GM21367 (cell line): ENCODE data around the gene ATRNL1.

Experiments used
- ATAC-seq: cut with Tn5 transposase; IDR thresholded peaks from one replicate; pipeline ENCODE4 v1.9.1; 2021; ENCODE audit not compliant: unreplicated experiment

ATRNL1 gene

DNA sequence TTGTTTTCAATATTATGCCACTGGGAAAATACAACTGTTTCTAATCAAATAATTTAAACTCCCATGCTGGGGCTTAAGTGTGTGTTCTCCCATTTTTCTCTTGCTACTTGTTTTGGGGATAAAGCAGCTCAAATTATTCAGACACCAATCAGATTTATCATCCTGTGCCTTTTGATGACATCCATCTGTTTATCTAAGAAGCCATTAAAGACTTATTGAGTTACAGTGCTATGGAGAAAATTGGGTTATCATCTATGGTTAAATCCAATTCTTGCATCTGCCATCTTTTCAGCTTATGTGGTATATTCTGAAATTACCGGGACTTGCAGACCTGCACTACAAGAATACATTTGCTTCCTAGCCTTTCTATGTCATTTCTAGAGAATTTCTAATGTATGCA is 778.7 kb downstream of the ATRNL1 start:
- no peak for ATAC-seq

DNA sequence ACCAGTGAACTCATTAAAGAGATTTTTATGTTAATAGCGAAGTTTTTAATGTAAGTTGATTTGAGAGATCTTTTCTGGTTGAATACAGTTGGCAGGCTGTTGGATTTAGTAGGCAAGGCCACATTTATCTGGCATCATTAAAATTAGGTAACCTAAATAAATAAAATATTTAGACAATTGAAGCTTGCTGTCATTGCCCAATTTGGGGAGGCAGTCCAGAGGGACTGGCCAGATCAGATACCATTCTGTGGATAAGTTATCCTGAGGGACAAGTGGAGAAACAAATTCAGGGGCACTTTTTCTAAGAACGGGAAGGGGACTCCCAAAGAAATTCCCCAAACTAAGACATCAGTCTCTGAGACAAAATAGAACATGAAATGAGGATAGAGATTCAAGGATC is 782.0 kb downstream of the ATRNL1 start:
- no peak for ATAC-seq

DNA sequence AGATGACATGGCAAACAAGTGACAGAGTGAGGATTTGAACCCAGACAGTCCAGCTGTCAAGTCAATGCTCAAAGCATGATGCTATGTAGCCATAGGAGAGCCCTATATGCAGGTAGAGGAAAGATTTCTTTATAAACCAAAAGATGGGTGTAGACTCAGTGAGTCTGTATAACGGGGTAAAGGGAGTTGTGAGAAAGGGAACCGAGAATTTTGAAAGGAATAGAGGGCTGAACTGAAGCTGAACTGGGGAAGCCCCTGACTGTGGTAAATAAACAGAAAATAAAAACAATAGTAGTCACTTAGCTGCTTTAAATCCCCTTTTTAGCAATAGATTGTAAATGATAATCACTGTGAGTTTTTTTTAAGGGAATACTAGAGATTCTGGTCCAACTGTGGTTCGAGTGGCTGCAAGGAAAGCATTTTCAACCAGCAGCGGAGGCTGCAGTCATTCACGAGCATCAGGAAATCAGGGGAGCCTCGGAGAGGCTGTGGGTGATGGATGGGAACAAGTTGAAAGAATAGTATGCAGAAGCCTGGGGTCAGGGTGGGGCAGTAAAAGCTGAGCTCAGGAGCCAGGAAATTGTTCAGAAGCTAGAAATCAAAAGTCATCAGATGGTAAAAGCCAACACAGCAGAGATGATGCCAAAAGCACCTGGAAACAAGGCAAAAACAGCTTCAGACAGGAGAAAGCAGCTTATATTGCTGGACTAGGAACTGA is 786.4 kb downstream of the ATRNL1 start:
- peak; percentile 63 for ATAC-seq

DNA sequence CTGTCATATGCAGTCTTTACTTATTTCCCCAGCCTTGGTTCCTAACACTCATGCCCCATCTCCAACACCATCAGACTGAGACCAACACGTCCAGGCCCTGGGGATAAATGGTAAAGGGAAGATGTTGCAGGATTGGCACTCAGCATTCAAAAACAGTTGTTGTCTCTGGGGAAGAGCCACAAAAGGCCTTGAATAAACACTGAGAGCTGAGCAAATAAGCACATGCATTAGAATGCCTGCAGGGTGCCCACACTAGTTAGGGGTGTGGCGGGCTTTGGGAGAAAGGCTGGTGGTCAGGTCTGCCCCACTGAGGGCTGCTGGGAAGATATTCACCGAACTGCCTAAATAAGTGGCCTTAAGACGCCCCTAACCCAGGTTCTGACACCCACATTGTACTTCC is 788.9 kb downstream of the ATRNL1 start:
- ATAC-seq = no peak

DNA sequence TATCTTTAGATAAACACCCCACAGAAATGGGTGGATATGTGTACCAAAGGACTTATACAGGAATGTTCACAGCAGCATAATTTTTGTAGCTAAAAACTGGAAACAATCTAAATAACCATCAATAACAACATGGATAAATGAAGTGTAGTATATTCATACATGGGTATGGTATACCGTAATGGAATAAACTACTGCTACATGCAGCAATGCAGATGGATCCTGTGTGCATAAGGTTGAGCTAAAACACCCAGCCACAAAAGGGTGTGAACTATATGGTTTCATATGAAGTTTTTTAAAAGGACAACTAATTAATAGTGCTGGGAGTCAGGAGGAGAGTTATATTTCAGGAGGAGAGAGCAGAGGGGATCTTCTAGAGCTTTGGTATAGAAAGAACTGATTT is 790.2 kb downstream of the ATRNL1 start:
- ATAC-seq = no peak

DNA sequence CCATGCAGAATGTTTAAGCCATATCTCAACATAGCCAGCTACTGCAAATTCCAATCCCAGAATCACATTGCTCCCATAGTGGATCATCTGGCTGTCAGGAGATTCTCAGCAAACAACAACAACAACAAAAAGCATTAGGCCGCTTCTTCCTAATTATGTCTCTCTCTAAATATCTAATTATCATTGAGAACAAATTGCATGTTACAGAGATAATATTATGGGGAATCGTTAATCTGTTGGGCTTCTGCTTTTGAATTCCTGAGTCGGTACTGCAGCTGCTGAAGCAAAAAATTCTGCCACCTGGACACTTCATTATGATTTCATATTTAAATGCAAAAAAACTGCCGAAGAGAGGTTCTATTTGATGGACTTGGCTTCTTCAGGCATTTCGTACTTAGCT is 791.2 kb downstream of the ATRNL1 start:
- no peak for ATAC-seq

DNA sequence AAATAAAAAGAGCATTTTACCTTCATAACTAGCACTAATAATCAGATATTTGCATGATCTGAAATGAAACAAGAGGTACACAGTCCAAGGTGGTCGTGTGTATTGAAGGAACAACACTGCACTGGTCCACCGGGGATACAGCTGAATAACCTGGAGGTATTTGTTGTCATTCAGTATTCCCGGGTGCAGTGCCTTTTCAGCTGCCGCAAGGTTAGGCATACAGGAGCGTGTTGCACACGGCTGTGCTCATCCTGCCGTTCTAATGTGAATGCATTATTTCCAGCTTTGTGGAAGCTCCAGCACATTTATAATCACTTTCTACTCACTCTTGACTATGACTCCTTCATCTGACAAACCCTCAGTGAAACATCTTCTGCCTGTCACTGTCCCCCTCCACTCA is 802.0 kb downstream of the ATRNL1 start:
- ATAC-seq = no peak

DNA sequence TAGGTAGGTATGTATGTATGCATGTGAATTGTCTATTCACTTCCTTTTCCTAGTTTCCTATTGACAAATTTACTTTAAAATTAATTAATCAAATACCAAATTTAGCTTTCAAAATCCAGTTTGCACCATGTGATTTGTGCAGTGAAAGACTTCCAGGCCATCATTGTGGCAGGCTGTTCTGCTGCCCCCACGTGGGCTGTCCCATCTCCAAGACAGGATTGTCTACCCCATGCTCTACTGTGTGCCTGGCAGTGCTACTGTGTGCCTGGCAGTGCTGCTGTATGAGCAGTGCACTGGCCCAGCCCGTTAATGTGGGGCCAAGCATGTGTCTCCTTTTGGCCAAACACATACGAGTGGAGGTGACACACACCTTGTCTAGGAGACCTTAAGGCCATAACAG is 805.1 kb downstream of the ATRNL1 start:
- no peak for ATAC-seq

DNA sequence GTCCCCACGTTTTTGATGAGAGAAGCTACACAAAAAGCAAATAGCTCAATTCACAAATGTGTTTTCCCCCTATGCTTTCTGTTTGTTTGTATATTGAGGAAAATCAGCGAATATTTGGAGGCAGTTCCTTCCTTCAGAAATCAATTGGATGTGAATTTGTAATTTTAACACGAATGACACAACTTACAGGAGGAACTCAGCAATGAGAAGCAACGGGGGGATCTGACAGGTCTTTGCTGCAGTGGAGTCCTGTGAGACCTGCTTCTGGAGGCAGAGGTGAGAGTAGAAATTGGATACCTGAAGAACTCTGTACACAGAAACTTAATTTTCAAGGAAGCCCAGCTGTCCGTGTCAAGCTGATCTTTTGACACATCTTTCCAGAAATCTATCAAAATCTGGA is 809.4 kb downstream of the ATRNL1 start:
- ATAC-seq = no peak

DNA sequence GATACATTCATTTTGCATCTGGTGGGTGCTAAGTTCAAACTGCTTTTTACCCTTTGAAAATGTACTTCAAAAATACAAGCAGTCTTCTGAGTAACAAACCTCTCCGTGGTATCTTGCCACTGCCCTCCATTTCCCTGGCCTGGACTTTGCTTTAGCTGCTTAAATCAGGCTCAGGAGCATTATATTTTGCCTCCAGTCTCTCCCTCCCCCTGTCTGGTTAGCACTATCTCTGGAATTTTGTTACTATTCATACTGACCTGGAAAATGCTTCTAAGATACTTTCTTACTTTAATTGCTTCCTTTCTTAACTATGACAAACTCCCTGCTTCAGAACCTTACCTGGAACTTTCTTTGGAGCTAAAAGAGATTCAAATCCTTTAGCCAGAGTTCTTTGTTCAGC is 810.0 kb downstream of the ATRNL1 start:
- ATAC-seq = no peak

DNA sequence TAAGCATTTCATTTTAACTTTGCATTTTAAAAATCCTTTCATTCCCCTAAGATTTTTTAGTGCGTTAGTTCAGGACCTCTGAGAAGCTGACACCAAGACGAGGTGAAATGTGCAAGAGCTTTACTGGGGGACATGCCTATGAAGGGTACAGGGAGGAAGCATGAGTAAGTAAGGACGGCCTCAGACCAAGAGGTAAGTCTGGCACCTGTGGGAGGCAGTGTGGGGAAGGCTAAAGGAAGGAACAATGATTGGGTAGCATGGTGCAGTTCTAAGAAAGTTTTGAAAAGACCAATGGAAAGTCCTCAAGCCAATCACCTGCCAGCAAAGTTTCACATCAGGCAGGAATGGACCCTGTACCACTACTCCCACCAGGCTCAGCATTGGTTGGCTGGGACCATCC is 810.7 kb downstream of the ATRNL1 start:
- no peak for ATAC-seq

DNA sequence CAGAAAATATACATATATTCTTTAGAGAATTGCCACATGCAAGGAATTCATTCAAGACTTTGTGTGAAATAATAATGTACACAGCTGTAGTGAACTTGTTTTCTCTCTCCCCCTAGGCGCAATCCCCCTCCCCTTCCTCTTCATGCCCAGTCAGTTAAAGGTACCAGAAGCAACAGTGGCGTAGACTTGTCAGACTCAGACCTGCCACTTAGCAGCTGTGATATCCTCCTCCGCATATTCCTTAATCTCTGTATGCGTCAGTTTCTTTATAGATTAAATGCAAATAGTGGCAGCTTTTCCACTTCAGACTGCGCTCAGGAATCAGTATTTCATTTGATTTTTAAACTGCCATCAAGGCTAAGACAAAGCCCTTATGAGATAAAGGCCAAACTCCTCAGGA is 815.9 kb downstream of the ATRNL1 start:
- ATAC-seq = no peak

DNA sequence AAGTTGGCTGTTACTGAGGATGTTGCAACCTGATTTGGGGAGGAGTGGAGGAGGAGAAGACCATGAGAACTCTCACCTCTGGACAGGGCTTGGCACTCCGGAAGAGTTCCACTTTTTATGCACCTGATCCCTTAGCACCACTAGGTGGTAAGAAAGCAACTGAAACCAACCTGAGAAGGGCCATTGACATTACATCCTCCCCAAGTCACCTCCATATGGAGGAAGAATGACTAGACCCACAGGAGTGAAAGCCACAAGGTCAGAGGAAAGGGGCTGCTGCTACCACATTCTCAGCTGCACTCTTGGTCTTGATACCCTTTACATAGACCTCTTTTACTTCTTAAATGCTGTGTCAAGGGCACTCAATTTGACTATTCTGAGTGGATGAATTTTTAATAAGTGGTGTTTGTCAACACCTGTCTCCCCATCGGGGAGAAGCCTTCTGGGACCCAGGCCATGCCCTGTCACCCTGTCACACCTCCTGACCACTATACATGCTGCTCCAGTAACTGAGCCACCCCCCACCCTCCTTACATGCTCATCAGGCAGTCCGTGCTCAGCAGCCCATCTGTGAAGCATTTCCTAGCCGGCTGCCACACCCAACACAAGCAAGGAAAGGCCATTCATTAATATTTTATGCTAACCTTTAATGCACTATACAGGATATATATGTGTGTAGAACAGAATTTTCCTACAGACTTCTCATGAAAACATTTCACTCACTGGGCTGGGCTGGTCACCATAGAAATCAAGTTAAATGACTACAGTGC is 817.0 kb downstream of the ATRNL1 start:
- no peak for ATAC-seq

DNA sequence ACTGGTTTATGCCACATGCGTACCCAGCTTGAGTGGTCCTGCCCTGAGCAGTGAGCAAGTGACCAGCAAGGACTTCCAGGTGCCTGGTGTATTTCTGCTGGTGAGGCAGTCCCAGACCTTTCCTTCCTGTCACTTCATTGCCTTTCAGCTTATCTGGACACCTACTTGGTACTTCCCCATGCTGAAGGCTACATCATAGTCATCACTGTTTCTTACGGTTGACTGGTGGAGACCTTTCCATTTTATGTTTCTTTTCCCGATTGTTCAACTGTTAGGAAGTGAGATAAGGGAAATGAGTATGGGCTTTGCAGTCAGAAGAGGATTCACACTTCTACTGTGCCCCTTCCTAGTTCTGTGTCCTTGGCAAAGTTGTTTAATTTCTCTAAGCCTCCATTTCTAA is 821.3 kb downstream of the ATRNL1 start:
- no peak for ATAC-seq

DNA sequence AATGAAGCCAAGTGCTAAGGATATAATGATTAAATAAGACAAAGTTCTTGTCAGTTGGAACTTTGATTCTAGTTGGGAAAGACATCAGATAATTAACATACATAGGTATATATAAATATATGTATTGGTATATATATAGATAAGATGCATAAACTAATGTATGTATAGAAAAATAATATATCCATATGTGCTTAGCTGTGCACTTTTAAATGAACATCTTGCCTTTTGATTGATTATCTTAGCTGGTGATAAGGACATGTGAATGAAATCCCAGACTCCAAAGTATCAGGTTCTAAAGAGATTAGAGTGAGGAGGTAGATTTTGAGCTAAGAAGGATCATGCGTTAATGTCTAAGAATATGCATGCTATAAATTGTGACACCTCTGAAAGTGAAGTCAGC is 822.3 kb downstream of the ATRNL1 start:
- no peak for ATAC-seq

DNA sequence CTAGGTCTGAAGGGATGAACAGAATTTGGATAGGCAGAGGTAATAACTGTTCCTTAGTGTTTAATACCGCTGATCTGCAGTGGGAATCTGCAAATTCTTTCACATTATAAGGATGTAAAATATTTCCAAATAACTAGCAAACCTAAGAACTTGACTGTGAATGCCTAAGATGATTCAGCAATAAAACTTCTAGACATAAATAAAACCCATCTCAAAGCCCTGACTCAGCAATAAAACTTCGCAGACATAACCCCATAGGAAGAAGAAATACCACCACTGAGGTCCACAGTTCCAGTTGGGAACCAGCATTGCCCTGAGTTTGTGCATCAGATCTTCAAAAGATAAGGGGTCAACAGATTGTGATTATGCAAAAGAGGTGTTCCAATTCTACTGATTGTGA is 825.6 kb downstream of the ATRNL1 start:
- no peak for ATAC-seq

DNA sequence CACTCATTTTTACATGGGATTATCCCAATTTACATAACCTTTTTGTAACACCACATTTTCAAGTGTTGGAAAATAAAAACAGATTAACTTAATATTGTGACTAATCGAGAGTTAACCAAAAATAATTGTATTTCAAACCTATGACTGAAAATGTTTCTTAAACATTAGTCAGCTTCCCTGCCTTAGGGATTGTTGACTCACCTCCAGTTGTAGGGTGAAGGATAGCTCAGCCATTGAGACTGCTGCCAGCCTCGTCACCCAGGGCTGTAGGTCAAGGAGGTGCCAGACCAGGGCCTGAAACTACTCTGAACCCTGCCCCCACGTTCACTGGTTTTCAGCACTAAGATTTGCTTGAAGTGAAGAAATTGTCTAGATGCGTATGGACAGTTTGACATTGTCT is 828.6 kb downstream of the ATRNL1 start:
- no peak for ATAC-seq

DNA sequence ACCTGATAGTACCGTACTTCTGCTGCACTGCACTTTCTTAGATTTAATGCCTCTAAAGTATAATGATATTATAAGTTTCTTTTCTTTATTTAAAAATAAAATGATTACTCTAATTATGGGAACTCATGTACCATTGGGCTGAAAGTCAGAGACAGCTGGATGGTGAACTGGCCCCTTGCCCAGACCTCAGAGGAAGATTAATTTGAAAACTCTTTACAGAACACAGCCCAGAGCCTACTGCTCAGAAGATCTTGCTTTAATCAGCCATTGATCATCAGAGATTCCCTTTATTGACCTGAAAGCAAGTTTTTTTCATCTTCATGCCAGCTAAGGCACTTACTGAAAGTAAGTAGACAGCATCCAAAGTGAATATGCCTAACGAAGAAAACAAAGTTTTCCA is 838.1 kb downstream of the ATRNL1 start:
- ATAC-seq = no peak

DNA sequence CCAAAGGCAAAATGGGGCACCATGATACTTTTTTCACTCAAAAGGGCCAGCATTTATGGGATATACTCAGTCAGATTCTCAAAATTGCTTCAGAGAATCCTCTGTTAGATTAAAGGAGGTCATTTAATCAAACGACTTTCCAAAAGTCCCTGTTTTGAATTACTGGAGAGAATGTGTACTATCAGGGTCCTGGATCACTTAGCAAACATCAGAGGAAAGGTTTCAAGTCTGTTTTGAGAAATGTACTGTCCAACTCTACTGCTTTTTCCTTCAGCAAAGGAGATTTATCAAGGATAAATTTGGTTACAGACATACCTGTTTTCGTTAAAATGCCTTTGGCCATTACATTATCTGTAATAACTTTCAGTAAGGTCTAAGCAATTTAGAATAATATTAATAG is 838.9 kb downstream of the ATRNL1 start:
- no peak for ATAC-seq

DNA sequence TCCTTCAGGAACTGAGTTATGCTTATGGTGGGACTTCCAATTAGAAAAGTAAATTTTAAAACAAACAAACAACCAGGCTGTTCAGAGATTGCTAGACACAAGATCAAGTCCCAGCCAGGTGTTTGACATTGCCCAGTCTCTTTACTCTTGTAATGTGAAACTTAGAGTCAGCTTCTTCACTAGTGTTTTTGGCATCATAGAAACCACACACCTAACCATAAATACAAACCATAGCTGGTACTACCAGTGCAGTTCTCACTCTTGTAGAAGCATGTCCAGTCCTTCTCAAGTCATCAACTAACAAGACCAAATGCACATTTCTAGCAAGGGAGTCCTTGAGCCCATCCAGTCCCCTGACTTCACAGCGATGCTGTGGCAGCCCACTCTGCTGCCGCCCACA is 839.9 kb downstream of the ATRNL1 start:
- no peak for ATAC-seq

DNA sequence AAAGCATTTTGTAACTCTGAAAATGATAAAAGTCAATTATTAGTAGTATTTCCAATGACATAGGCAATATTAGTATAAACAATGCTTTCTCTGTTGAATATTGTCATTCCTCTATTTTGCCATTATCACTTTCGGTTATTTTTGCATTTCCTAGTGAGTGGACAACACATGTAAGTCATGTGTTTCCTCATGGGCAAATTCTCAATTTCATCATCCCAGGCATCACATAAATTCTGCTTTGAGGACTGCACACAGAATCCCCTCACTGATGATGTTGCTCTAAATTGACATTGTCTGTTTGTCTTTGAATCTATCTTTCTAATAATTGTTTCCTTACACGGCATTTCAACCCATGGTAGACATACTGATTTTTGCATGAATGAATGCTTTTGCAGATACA is 842.6 kb downstream of the ATRNL1 start:
- no peak for ATAC-seq

DNA sequence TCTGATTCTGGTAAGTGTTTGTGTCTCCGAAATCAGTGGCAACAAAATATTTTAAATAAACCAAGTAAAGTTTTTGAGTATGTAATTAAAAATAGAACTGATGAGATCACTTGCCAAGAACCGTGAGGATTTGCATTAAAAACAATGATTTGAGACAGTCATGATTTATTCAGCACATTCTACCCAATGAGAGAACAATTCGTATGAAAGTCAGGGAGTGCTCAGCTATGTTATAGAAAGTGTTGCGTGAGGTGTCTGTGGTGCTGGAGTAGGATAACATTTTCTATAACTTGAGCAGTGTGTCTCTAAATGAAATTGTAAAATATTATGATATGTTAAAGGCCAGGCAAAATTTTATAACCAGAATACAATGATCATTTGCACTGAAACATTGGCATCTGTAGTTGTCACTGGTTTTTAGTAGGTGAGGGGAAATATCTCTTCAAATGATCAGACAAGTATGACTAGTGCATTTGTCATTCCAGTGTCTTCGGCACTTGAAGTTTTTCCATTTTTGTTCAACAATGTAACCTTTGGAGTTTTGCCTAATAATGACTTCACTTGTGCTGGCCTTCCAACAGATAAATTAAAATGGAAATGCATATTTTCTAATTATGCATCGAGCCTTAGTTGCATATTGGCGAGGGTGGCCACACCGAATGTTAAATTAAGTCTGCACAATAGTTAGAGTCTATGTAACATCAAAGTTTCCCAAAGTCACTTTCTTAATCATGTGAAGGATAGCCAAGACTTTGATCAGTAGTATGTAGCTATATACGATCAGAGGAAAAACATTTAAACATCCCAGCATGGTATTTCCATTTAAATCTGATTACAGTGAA is 844.0 kb downstream of the ATRNL1 start:
- no peak for ATAC-seq
